Smooth muscle cell (in vitro differentiated cells): Measurements from ENCODE around the gene RGS7. TPM values are rescaled to one million over a fixed set of nuclear protein-coding genes. Genes with fewer than 3 reads are reported as not detected.

Source experiments
- DNase-seq: peaks from one replicate; lab custom pipeline; 2025; ENCODE audit not compliant: unreplicated experiment; lab: John Stamatoyannopoulos, UW
- H2AFZ ChIP-seq: fragments of 200-600 bp; sonication (generic); 2 replicates; pipeline ENCODE4 v1.6.0; 2016; ENCODE audit warnings: antibody characterized with exemption, low read depth, mild to moderate bottlenecking
- H3F3A ChIP-seq: fragments of 200-600 bp; sonication (generic); 2 replicates; pipeline ENCODE4 v1.6.0; 2017; ENCODE audit warnings: antibody characterized with exemption, low read depth
- H3K27ac ChIP-seq: fragments of 200-600 bp; sonication (generic); 2 replicates; pipeline ENCODE4 v1.5.1; 2016; ENCODE audit warnings: low read depth, mild to moderate bottlenecking
- H3K27me3 ChIP-seq: fragments of 200-600 bp; sonication (generic); 2 replicates; pipeline ENCODE4 v1.6.1; 2016; ENCODE audit warnings: low read depth, mild to moderate bottlenecking
- H3K36me3 ChIP-seq: fragments of 200-600 bp; sonication (generic); 2 replicates; pipeline ENCODE4 v1.5.1; 2016; ENCODE audit warnings: low read depth
- H3K4me1 ChIP-seq: fragments of 200-600 bp; sonication (generic); 2 replicates; pipeline ENCODE4 v1.5.1; 2016; ENCODE audit warnings: low read depth
- H3K4me2 ChIP-seq: fragments of 200-600 bp; sonication (generic); 2 replicates; pipeline ENCODE4 v1.6.0; 2016; ENCODE audit warnings: mild to moderate bottlenecking
- H3K4me3 ChIP-seq: fragments of 200-600 bp; sonication (generic); 2 replicates; pipeline ENCODE4 v1.5.1; 2016; ENCODE audit warnings: mild to moderate bottlenecking
- H3K79me2 ChIP-seq: fragments of 200-600 bp; sonication (generic); 2 replicates; pipeline ENCODE4 v1.6.0; 2016; ENCODE audit warnings: low read depth, mild to moderate bottlenecking
- H3K9ac ChIP-seq: fragments of 200-600 bp; sonication (generic); 2 replicates; pipeline ENCODE4 v1.6.0; 2016; ENCODE audit warnings: low read depth
- H3K9me3 ChIP-seq: fragments of 200-600 bp; sonication (generic); replicated peaks from 2 replicates; pipeline ENCODE4 v1.5.1; 2016; ENCODE audit warnings: low read depth
- H4K20me1 ChIP-seq: fragments of 200-600 bp; sonication (generic); 2 replicates; pipeline ENCODE4 v1.6.0; 2016; ENCODE audit warnings: low read depth
- CTCF ChIP-seq: fragments of 200-600 bp; sonication (generic); IDR thresholded peaks from 2 replicates; pipeline ENCODE4 v1.5.1; 2017; ENCODE audit warnings: borderline replicate concordance, mild to moderate bottlenecking, antibody characterized with exemption; ENCODE audit not compliant: insufficient read depth, poor library complexity, severe bottlenecking
- WGBS: methylation state at CpG from one replicate; pipeline ENCODE4 v1.1.7; 2016; ENCODE audit warnings: low lambda C conversion rate; 5-methylcytosine and 5-hydroxymethylcytosine counted together
- polyA plus RNA-seq: library from polyadenylated mRNA; unstranded; fragments of >200 nt; fragmentation: Nextera tagmentation; extraction: Ambion mirVana; gene quantifications from 2 replicates; pipeline ENCODE4 v1.2.1, GENCODE V29; 2016
- total RNA-seq: library from RNA; depleted of rRNA; stranded (reverse); fragments of >200 nt; gene quantifications from 2 replicates; pipeline ENCODE4 v1.2.3, GENCODE V29; 2014

The RGS7 gene
- total and polyA plus RNA-seq, 2 experiments from 2014 or later: 0.16 TPM; not detected in 1

- no peaks in the 10 kb centered on the region for H3K79me2 ChIP-seq
- H3F3A ChIP-seq: no peaks in the 10 kb centered on the region
- H3K9me3 ChIP-seq: no peaks in the 10 kb centered on the region
- TF ChIP-seq CTCF: no peak
- no peak overlapping the region for H3K27ac ChIP-seq
- H3K36me3 ChIP-seq: no peaks in the 10 kb centered on the region
- no peaks in the 10 kb centered on the region for H3K27me3 ChIP-seq
- no peaks in the 10 kb centered on the region for H4K20me1 ChIP-seq
- H3K4me1 ChIP-seq: no peaks in the 10 kb centered on the region
- H2AFZ ChIP-seq: no peak overlapping the region
- DNase-seq: no peak
- H3K4me3 ChIP-seq: no peak overlapping the region
- no peak overlapping the region for H3K9ac ChIP-seq
- 90% methylated on average over 4 of the region's 4 CpGs for WGBS
- no peak overlapping the region for H3K4me2 ChIP-seq
Observed at GRCh38 chr1:240962086-240962485, 394.9 kb downstream of the RGS7 start.

- DNase-seq: no peak
- H3K4me3 ChIP-seq: no peak overlapping the region
- H2AFZ ChIP-seq: no peak overlapping the region
- no peaks in the 10 kb centered on the region for H3K79me2 ChIP-seq
- no peaks in the 10 kb centered on the region for H3K36me3 ChIP-seq
- no peaks in the 10 kb centered on the region for H4K20me1 ChIP-seq
- WGBS: 88% methylated on average over 2 of the region's 2 CpGs
- peaks cover 4% of the 10 kb centered on the region for H3K27me3 ChIP-seq
- no peaks in the 10 kb centered on the region for H3K9me3 ChIP-seq
- no peaks in the 10 kb centered on the region for H3K4me1 ChIP-seq
- no peak overlapping the region for H3K4me2 ChIP-seq
- no peak for TF ChIP-seq CTCF
- no peaks in the 10 kb centered on the region for H3F3A ChIP-seq
- H3K9ac ChIP-seq: no peak overlapping the region
- no peak overlapping the region for H3K27ac ChIP-seq
Observed at GRCh38 chr1:240956424-240956823, 400.6 kb downstream of the RGS7 start.

- Histone ChIP-seq H2AFZ (no peak overlapping the region), H3K27ac (no peak overlapping the region)
- 50% methylated on average over 2 of the region's 2 CpGs for WGBS
Observed at GRCh38 chr1:240956020-240956419, 401.0 kb downstream of the RGS7 start.

More at GRCh38 chr1:240956020-240956419, 401.0 kb downstream of the RGS7 start:
- no peaks in the 10 kb centered on the region for H3K79me2 ChIP-seq
- no peak overlapping the region for H3K4me2 ChIP-seq
- H4K20me1 ChIP-seq: no peaks in the 10 kb centered on the region
- H3K9me3 ChIP-seq: no peaks in the 10 kb centered on the region
- peaks cover 4% of the 10 kb centered on the region for H3K27me3 ChIP-seq
- H3K9ac ChIP-seq: no peak overlapping the region
- no peak for DNase-seq
- TF ChIP-seq CTCF: no peak
- H3K4me3 ChIP-seq: no peak overlapping the region
- H3K36me3 ChIP-seq: no peaks in the 10 kb centered on the region
- H3K4me1 ChIP-seq: no peaks in the 10 kb centered on the region
- no peaks in the 10 kb centered on the region for H3F3A ChIP-seq
